Erythroblast (primary cell): Measurements from ENCODE around the gene STAT4.

Experiments
- GATA1 ChIP-seq: IDR thresholded peaks from 2 replicates; pipeline ENCODE4 v1.6.1; 2011; ENCODE audit warnings: low read depth, mild to moderate bottlenecking, control low read depth, low read length, moderate library complexity
- POLR2A ChIP-seq: IDR thresholded peaks from 2 replicates; pipeline ENCODE4 v1.6.1; 2011; ENCODE audit warnings: mild to moderate bottlenecking, low read length

- TF ChIP-seq POLR2A = no peak
- TF ChIP-seq GATA1 = no peak
Observed at GRCh38 chr2:191183081-191183480, 32.3 kb upstream of the STAT4 start.
